SK-N-MC (cell line): ENCODE measurements around the gene PRDM16.

Experiments
- DNase-seq: peaks from one replicate; pipeline ENCODE4 v3.0.0-alpha.2; 2011; ENCODE audit warnings: low read depth, low spot score
- H3K27ac ChIP-seq: fragments of 200-600 bp; sonication (generic); 2 replicates; pipeline ENCODE4 v1.5.1; 2016; ENCODE audit warnings: mixed run types
- H3K36me3 ChIP-seq: fragments of 200-600 bp; sonication (generic); 2 replicates; pipeline ENCODE4 v1.6.1; 2017; ENCODE audit warnings: antibody characterized with exemption, low read length, mixed read lengths; ENCODE audit not compliant: insufficient read depth
- H3K4me3 ChIP-seq: fragments of 200-600 bp; sonication (generic); 2 replicates; pipeline ENCODE4 v1.5.1; 2016
- H3K9ac ChIP-seq: fragments of 200-600 bp; sonication (generic); 2 replicates; pipeline ENCODE4 v1.8.0; 2017; ENCODE audit warnings: mixed run types, mixed read lengths; ENCODE audit not compliant: insufficient read length
- H3K9me3 ChIP-seq: fragments of 200-600 bp; sonication (generic); 2 replicates; pipeline ENCODE4 v1.6.1; 2017; ENCODE audit warnings: low read depth, mild to moderate bottlenecking, antibody characterized with exemption, low read length, moderate library complexity, mixed read lengths
- EZH2 ChIP-seq: fragments of 200-600 bp; sonication (generic); IDR thresholded peaks from one replicate; pipeline ENCODE4 v1.6.1; 2017; ENCODE audit warnings: antibody characterized with exemption
- FOXP2 ChIP-seq: optimal IDR thresholded peaks from 2 replicates; pipeline ENCODE3; 2011; ENCODE audit warnings: mild to moderate bottlenecking, moderate library complexity; ENCODE audit not compliant: insufficient read depth; ENCODE audit errors: extremely low read length, control extremely low read depth
- POLR2AphosphoS5 ChIP-seq: IDR thresholded peaks from 2 replicates; pipeline ENCODE4 v1.6.1; 2012; ENCODE audit warnings: mild to moderate bottlenecking, low read depth, low read length, borderline replicate concordance

The PRDM16 gene

DNA sequence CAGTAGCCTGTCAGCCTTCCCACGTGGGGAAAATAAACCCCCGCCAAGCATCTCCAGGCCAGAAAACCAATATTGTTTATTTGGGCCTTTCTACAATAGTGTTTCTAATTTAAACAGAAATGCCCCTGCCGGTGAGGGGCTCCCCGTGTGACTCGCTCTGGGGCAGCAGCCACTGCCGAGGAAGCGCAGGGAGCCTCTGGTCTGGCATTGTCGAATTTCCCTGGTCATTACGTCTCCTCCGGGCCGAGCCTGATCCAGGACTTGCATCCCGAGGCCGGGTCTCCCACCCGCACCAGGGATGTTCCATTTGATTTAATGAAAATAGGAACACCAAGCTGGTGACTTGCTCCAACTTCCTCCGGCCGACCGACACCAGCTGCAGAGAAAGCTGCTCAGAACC lies 20.5 kb downstream of the PRDM16 start:
- Histone ChIP-seq H3K27ac (no peak overlapping the region), H3K4me3 (no peak overlapping the region), H3K9ac (no peak overlapping the region), H3K9me3 (no peaks in the 10 kb centered on the region), H3K36me3 (no peaks in the 10 kb centered on the region)
- DNase-seq = no peak
- no peak for TF ChIP-seq POLR2AphosphoS5
- TF ChIP-seq EZH2 = no peak
- TF ChIP-seq FOXP2 = no peak

DNA sequence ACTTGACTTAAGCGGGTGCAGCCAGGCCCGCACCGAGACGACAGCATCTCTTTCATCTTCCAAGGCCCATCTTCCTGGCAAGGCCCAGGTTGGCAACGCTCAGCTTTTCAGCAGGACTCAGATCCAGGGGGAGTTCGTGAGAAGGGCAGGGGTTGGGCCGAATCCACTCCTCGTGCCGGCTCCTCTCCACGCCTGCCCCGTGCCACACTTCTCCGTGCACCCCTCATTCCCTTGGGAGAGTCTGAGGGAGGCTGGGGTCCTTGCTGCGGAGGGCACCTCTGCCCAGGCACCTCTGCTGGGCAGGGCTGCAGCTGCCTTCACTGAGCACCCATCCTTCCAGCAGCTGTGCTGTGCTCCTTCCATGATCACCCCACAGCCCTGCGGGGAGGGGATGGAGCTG lies 22.3 kb downstream of the PRDM16 start:
- Histone ChIP-seq H3K27ac (no peak overlapping the region), H3K4me3 (no peak overlapping the region), H3K36me3 (no peaks in the 10 kb centered on the region), H3K9ac (no peak overlapping the region), H3K9me3 (no peaks in the 10 kb centered on the region)
- no peak for DNase-seq
- TF ChIP-seq EZH2 (no peak), FOXP2 (no peak), POLR2AphosphoS5 (no peak)

- Histone ChIP-seq H3K9me3 (no peaks in the 10 kb centered on the region), H3K9ac (no peak overlapping the region), H3K36me3 (no peaks in the 10 kb centered on the region), H3K4me3 (no peak overlapping the region), H3K27ac (no peak overlapping the region)
- DNase-seq = no peak
- TF ChIP-seq FOXP2 (no peak), EZH2 (no peak), POLR2AphosphoS5 (no peak)
Measured at GRCh38 chr1:3092530-3092929, 23.5 kb downstream of the PRDM16 start.

GRCh38 chr1:3093898-3094626 lies 25.1 kb downstream of the PRDM16 start:
- no peak for DNase-seq
- Histone ChIP-seq H3K9ac (no peak overlapping the region), H3K4me3 (no peak overlapping the region), H3K27ac (no peak overlapping the region), H3K9me3 (no peaks in the 10 kb centered on the region), H3K36me3 (no peaks in the 10 kb centered on the region)
- TF ChIP-seq POLR2AphosphoS5 (no peak), EZH2 (no peak), FOXP2 (no peak)

GRCh38 chr1:3094863-3095780 lies 26.1 kb downstream of the PRDM16 start:
- no peak for TF ChIP-seq FOXP2
- TF ChIP-seq POLR2AphosphoS5 = no peak
- no peak for TF ChIP-seq EZH2

DNA sequence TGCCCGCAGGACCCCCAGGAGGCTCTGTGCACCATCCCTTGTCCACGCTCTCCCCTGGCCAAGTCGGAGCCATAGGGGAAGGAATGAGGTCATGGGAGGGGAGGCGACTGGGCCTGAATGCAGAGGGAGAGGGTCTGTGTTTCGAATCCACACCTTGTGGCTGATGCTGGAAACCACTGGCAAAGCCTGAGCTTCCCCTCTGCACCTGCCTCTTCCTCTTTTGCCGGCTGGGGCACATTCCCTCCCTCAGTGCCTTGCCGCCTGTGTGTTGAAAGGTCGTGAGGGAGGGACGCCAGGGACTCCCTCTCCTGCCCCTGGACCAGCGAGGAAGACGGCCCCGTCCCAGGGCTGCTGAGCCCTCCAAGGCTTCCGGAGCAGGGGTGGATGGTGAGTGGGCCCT lies 27.3 kb downstream of the PRDM16 start:
- Histone ChIP-seq H3K36me3 (no peaks in the 10 kb centered on the region), H3K9ac (no peak overlapping the region), H3K9me3 (no peaks in the 10 kb centered on the region), H3K4me3 (no peak overlapping the region), H3K27ac (no peak overlapping the region)
- TF ChIP-seq FOXP2 (no peak), POLR2AphosphoS5 (no peak), EZH2 (no peak)
- no peak for DNase-seq

More at GRCh38 chr1:3094863-3095780, 26.1 kb downstream of the PRDM16 start:
- Histone ChIP-seq H3K36me3 (no peaks in the 10 kb centered on the region), H3K9me3 (no peaks in the 10 kb centered on the region), H3K27ac (no peak overlapping the region), H3K4me3 (no peak overlapping the region), H3K9ac (no peak overlapping the region)
- no peak for DNase-seq

GRCh38 chr1:3097231-3097630 lies 28.2 kb downstream of the PRDM16 start:
- Histone ChIP-seq H3K9ac (no peak overlapping the region), H3K36me3 (no peaks in the 10 kb centered on the region), H3K9me3 (no peaks in the 10 kb centered on the region), H3K27ac (no peak overlapping the region), H3K4me3 (no peak overlapping the region)
- TF ChIP-seq POLR2AphosphoS5 = no peak
- no peak for TF ChIP-seq EZH2
- no peak for TF ChIP-seq FOXP2
- DNase-seq = no peak

DNA sequence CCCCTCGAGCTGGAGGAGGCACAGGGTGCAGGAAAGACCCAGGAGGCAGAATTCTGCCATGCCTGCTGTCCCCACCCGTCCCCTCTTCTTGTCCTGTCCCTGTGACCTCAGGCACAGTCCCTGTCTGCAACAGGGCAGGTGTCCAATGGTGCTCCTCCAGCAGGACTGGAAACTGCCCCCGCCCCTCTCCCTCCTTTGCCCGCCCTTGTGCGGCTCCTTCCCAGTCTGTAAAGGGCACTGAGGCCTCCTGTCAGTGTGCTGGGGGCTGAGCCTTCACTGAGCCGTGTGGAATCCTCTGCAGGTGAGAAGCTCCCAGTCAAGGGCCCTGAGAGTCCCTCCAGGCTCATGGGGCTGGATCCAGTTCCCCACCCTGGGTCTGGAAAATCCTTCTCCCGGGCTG lies 28.9 kb downstream of the PRDM16 start:
- Histone ChIP-seq H3K36me3 (no peaks in the 10 kb centered on the region), H3K9ac (no peak overlapping the region), H3K9me3 (no peaks in the 10 kb centered on the region), H3K4me3 (no peak overlapping the region), H3K27ac (no peak overlapping the region)
- DNase-seq = no peak
- TF ChIP-seq POLR2AphosphoS5 (no peak), EZH2 (no peak), FOXP2 (no peak)

DNA sequence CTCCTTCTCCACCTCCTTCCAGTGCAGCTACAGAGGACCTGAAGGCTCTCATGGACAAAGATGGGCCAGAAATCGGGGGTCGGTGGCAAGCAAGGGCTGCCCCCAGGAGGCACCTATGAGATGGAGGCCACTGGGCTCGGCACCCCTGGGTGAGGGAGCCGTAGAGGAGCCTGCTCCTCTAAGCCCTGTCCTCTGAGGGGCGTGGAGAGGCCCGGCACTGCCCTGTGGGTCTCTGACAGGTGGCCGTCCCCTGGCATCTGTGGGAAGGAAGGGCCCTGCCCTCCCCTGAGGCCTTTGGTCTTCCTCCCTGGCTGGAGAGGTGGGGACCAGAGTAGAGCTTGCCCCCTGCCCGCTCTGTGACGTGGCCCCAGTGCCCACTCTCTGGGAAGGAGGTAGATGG lies 30.9 kb downstream of the PRDM16 start:
- Histone ChIP-seq H3K4me3 (no peak overlapping the region), H3K36me3 (no peaks in the 10 kb centered on the region), H3K27ac (no peak overlapping the region), H3K9ac (no peak overlapping the region), H3K9me3 (no peaks in the 10 kb centered on the region)
- DNase-seq = no peak
- TF ChIP-seq FOXP2 (no peak), POLR2AphosphoS5 (no peak), EZH2 (no peak)
